Stimulated activated CD4-positive, alpha-beta T cell treated with anti-CD3 and anti-CD28 coated beads, Interleukin-1b, Interleukin-23, amount 100 ng/mL, for 1 hour (primary cell): ENCODE measurements around the gene TAL1.

Experiments used
- DNase-seq, 2 donors: peaks; one replicate each; pipeline ENCODE4 v3.0.0-alpha.2; 2020; ENCODE audit warnings: low read depth in 2 of 2

TAL1 gene

GRCh38 chr1:47188791-47189785, 42.9 kb downstream of the TAL1 start:
- no peak for DNase-seq

GRCh38 chr1:47187926-47188250, 44.1 kb downstream of the TAL1 start:
- DNase-seq, result no peak

GRCh38 chr1:47187231-47187925, 44.6 kb downstream of the TAL1 start:
- DNase-seq, result no peak

GRCh38 chr1:47186267-47187185, 45.5 kb downstream of the TAL1 start:
- no peak for DNase-seq

- no peak for DNase-seq
Observed at GRCh38 chr1:47184822-47185677, 47.0 kb downstream of the TAL1 start.

- DNase-seq, result no peak
Observed at GRCh38 chr1:47184090-47184821, 47.8 kb downstream of the TAL1 start.

- no peak for DNase-seq
Observed at GRCh38 chr1:47183308-47184089, 48.5 kb downstream of the TAL1 start.

- DNase-seq, result no peak
Observed at GRCh38 chr1:47182676-47183235, 49.3 kb downstream of the TAL1 start.

- no peak for DNase-seq
Observed at GRCh38 chr1:47181955-47182675, 49.9 kb downstream of the TAL1 start.

GRCh38 chr1:47181095-47181954, 50.7 kb downstream of the TAL1 start:
- no peak for DNase-seq

GRCh38 chr1:47180603-47181094, 51.4 kb downstream of the TAL1 start:
- DNase-seq, result no peak

- DNase-seq, result no peak
Observed at GRCh38 chr1:47179988-47180563, 51.9 kb downstream of the TAL1 start.

GRCh38 chr1:47179017-47179987, 52.7 kb downstream of the TAL1 start:
- DNase-seq, result peak in 1 of 2 donors; percentile 52

GRCh38 chr1:47178654-47179016, 53.4 kb downstream of the TAL1 start:
- DNase-seq, result no peak

GRCh38 chr1:47178020-47178419, 54.0 kb downstream of the TAL1 start:
- DNase-seq, result no peak
